ENCODE measurements around the gene GRB7. TPM values are rescaled to one million over a fixed set of nuclear protein-coding genes. Genes with fewer than 3 reads are reported as not detected.

The GRB7 gene
- total and polyA plus RNA-seq, 9 of the 15 experiments (the other 6 are each of a cell fraction or from before 2014, with no cell fraction given) = 0.04 to 6.2 (median 2.2) TPM

DNA sequence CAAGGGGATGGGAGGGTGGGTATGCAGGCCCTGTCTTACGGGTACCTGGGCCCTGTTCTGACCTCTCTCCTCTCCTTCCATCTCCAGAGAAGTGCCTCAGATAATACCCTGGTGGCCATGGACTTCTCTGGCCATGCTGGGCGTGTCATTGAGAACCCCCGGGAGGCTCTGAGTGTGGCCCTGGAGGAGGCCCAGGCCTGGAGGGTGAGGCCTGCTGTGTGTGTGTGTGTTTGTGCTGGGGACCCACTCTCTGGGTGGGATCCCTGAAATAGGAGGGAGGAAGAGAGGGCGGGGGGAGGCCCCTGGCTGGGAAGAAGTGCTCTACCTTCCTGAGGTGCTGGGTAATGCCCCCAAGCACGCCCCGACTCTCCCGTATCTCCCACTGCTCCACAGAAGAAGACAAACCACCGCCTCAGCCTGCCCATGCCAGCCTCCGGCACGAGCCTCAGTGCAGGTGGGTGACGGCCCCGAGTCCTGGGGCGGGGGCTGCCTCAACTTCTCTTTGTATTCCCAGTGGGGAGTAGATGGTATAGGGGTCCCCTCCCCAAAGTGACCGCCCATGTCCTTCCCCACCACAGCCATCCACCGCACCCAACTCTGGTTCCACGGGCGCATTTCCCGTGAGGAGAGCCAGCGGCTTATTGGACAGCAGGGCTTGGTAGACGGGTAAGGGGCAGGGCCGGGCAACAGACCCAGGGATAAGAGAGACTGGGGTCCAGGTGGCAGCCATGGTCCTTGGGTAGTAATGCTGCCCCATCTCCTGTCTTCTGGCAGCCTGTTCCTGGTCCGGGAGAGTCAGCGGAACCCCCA is 7.8 kb downstream of the GRB7 start (continued):
- TF ChIP-seq, protein P1, sequence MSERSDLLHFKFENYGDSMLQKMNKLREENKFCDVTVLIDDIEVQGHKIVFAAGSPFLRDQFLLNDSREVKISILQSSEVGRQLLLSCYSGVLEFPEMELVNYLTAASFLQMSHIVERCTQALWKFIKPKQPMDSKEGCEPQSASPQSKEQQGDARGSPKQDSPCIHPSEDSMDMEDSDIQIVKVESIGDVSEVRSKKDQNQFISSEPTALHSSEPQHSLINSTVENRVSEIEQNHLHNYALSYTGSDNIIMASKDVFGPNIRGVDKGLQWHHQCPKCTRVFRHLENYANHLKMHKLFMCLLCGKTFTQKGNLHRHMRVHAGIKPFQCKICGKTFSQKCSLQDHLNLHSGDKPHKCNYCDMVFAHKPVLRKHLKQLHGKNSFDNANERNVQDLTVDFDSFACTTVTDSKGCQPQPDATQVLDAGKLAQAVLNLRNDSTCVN (CRISPR knock-in tag; IDR thresholded peaks at IDR 0.05) = no peak
- TF ChIP-seq HMG20B (CRISPR knock-in tag; IDR thresholded peaks at IDR 0.05) (no peak), TAF9B (IDR thresholded peaks at IDR 0.05; ENCODE audit: partially characterized antibody) (no peak)

- ATAC-seq (no peak), DNase-seq (ENCODE audit: extremely low read depth in 1 of 4, low spot score in 3 of 4) (no peak), FAIRE-seq (no peak)
- CTCF ChIA-PET (ENCODE audit: low intra/inter-chr PET ratio) = no interaction called here
- intact Hi-C loops (cut with micrococcal nuclease) (no loop called here), in situ Hi-C loops (cut with MboI) (no loop called here)
- no TSS peak for BruUV-seq (replicated peaks)
- Histone ChIP-seq H2AFZ (ENCODE audit: low read depth, low read length) (no peak overlapping the region), H3K4me2 (ENCODE audit: insufficient read depth, low read length) (no peak overlapping the region), H3K4me3 (no peak overlapping the region), H3K9me3 (replicated peaks; ENCODE audit: control insufficient read depth, insufficient read depth, low read depth, low read length) (no peaks in the 10 kb centered on the region), H3K27me3 (ENCODE audit: control insufficient read depth in 2 of 2, insufficient read depth in 2 of 2, low read length in 2 of 2) (no peaks in the 10 kb centered on the region), H4K20me1 (replicated peaks; ENCODE audit: control insufficient read depth, insufficient read depth, low read length) (no peaks in the 10 kb centered on the region), H3K4me1 (replicated peaks in 1 of 2; ENCODE audit: control insufficient read depth in 2 of 2, insufficient read depth in 2 of 2, low read length in 2 of 2) (peaks cover 0 to 28% of the 10 kb centered on the region in 2 experiments; a peak in 3 of 5 replicates), H3K9me1 (ENCODE audit: control insufficient read depth, insufficient read depth, low read length) (no peaks in the 10 kb centered on the region), H3K79me2 (ENCODE audit: control insufficient read depth, insufficient read depth, low read length) (no peaks in the 10 kb centered on the region), H3K27ac (ENCODE audit: extremely low read depth, low read depth, low read length) (no peak overlapping the region), H3K9ac (ENCODE audit: insufficient read depth in 1 of 2, low read depth in 2 of 2, low read length in 2 of 2) (no peak overlapping the region), H3K36me3 (ENCODE audit: control insufficient read depth, insufficient read depth, low read length) (no peaks in the 10 kb centered on the region)
- no peak for TF ChIP-seq TEAD2 (tag; IDR thresholded peaks at IDR 0.05)
- WGBS (ENCODE audit: insufficient coverage, low coverage, missing lambda C conversion rate) = 57% methylated on average over 7 of the region's 7 CpGs
- POLR2A ChIA-PET = interaction anchor here (1.0 kb wide), 1 partner anchor 14 kb away, joined by 3 read pairs; no protein-coding TSS in a partner anchor
Observed at GRCh38 chr17:39746145-39746461, 8.4 kb downstream of the GRB7 start.

Measured in K562 (cell line).